GM12878 (cell line): ENCODE results near the gene GRK5.

Source experiments
- MYB ChIP-seq: fragments of 150-350 bp; IDR thresholded peaks from 2 replicates; pipeline ENCODE4 v1.6.1; 2014; ENCODE audit warnings: mild to moderate bottlenecking, low read depth, low read length, borderline replicate concordance
- MYC ChIP-seq: IDR thresholded peaks from 2 replicates; pipeline ENCODE4 v1.6.1; 2011; ENCODE audit warnings: mild to moderate bottlenecking, low read length, moderate library complexity, inconsistent platforms; ENCODE audit not compliant: insufficient read depth, insufficient replicate concordance, insufficient read length, severe bottlenecking
- POLR2A ChIP-seq: IDR thresholded peaks from 2 replicates; pipeline ENCODE4 v1.6.1; 2011; ENCODE audit warnings: low read depth, mild to moderate bottlenecking, low read length
- TF ChIP-seq, protein P1 (sequence below), 3 experiments: IDR thresholded peaks in 2 of 3; conservative IDR thresholded peaks in 1 of 3; 2 replicates each; pipeline ENCODE4 v1.5.1; 2011; ENCODE audit warnings: low read depth in 3 of 3, low read length in 3 of 3, mild to moderate bottlenecking in 3 of 3, control low read depth in 2 of 3, moderate library complexity in 2 of 3, inconsistent platforms in 1 of 3, mixed read lengths in 1 of 3; ENCODE audit not compliant: control insufficient read depth in 2 of 3, insufficient read depth in 1 of 3; ENCODE audit errors: extremely low read depth in 1 of 3

DNA sequence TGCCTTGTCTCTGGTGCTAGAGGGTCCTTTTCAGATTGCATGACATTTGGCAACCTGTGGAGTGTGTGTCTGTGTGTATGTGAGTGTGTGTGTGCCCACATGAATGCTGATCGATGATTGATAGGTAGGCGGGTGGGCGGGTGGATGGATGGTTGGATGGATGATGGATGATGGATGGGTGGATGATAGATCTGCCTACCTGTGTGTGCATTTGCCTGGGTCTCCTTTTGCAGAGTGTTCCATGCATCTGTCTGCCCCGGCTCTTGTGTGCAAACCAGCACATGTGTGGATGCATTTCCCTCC, 235.3 kb downstream of the GRK5 start:
- no peak for TF ChIP-seq MYC
- TF ChIP-seq, protein P1, sequence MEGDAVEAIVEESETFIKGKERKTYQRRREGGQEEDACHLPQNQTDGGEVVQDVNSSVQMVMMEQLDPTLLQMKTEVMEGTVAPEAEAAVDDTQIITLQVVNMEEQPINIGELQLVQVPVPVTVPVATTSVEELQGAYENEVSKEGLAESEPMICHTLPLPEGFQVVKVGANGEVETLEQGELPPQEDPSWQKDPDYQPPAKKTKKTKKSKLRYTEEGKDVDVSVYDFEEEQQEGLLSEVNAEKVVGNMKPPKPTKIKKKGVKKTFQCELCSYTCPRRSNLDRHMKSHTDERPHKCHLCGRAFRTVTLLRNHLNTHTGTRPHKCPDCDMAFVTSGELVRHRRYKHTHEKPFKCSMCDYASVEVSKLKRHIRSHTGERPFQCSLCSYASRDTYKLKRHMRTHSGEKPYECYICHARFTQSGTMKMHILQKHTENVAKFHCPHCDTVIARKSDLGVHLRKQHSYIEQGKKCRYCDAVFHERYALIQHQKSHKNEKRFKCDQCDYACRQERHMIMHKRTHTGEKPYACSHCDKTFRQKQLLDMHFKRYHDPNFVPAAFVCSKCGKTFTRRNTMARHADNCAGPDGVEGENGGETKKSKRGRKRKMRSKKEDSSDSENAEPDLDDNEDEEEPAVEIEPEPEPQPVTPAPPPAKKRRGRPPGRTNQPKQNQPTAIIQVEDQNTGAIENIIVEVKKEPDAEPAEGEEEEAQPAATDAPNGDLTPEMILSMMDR (IDR thresholded peaks at IDR 0.05 in 2 of 3, conservative IDR thresholded peaks at IDR 0.05 in 1 of 3; ENCODE audit: control insufficient read depth in 2 of 3, extremely low read depth in 1 of 3, insufficient read depth in 1 of 3, low read depth in 3 of 3, low read length in 3 of 3), result no peak
- TF ChIP-seq MYB, result no peak
- TF ChIP-seq POLR2A, result no peak; the same call in 1 of the 2 replicates
